Measurements from ENCODE around the gene BACE1. TPM values are rescaled to one million over a fixed set of nuclear protein-coding genes. Genes with fewer than 3 reads are reported as not detected.
"Not testable (repeated sequence)": the region's sequence is repeated elsewhere in the genome, so short reads cannot be mapped to it uniquely, and the experiment has no call there.

BACE1 gene
- 7.1 and 17.0 TPM in 2 replicates for total RNA-seq

DNA sequence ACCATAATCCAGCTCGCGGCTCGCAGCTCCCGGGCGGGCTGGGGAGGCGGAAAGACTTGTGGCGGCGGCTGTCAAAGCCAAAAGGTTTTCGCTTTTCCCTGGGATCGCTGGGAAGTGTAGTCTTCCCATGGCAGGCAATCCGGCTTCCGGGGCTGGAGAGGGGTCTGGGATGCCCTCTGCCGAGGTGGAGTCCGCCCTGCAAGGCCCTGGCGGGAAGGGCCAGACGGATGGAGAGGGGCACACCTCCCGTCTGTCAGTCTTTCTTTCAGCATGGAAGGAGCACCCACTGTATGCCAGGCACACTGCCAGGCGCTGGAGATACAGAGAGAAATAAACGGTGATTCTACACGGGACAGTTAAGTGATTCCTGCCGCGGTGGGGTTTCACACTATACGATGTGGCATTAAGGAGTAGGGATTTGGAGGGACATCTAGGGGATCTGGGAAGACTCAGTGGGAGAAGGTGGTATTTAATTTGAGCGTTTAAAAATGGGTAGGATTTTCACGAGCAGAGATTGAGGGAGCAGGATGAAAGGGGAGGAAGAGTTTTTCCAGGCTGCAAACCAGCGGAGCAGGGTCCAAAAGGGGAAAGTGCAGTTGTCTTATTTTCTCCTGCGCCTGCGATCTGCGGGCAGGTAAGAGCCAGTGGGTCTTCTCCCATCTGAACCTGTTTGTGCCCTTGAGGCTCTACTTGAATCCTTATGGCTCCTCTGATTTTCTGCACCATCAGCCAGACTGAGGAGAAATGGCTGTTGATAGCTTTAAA, at the start of gene BACE1:
TSS of gene BACE1 (minus strand) at position 60 of the 765 bp plus-strand sequence. CDS start 461 bp downstream, outside the sequence.
- DNase-seq, result peak; percentile 85

DNA sequence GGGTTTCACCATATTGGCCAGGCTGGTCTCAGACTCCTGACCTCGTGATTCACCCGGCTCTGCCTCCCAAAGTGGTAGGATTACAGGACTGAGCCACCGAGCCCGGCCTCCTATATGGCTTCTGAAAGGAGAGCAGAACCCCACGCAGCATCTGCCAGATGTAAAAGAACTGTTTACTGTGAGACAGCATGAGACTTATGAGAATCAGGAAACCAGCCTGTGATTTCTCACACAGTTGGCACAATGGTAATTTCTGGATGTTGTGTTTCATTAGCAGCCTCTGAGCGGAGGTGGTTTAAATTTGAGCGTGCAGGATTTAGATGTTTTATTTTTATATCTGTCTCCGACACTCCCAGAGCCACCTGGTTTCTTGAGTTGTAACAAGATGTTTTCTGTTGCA, 45.4 kb upstream of the BACE1 start:
- DNase-seq, result no peak

DNA sequence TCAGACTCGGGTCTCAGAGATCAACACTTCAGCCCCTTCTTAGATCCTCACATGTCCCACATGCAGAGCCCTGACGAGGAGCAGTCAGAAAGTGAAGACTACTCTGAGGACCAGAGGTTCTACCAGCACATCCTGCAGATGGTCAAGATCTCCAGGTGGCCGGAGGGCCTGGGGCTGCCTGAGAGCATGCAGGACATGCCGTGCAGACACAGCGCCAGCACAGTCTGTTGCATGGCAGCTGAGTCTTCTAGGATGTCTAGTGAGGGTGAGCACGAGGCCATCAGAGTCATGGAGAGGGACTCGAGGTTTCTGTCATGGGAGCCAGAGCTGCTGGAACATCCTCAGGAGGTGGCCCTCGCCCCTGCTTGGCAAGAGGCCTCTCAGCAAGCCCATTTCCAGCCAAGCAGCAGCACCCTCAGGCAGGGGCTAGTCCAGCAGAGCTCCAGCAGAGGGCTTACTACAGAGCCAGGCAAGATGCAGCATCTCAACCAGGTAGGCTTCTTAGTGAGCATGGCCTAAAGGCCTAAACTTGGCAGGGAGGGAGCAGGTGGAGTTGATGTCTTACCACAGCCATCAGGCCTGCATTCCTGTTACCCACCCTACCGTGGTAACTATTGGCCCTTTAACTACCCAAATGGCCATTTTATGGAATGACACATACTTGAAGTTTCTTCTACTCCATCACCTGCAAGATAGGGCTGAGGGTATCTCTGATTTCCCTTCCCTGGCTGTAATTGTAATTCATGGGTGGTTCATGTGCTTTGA, 40.3 kb upstream of the BACE1 start:
- DNase-seq, result no peak

DNA sequence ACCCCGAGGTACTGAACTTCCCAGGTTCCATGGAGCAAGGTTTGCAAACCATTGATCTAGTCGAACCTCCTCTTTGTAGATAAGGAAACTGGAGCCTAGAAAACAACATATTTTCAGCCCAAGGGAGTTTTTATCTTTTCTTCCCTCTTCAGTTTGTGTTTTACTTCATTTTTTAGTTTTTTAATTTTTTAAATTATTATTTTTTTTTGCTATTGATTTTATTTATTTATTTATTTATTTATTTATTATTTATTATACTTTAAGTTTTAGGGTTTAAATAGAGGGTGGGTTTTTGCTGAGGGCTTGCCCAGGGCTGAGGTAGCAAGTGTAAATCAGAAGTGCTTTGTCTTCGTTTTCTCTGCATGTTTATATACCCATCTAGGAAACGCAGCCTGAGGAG, 38.5 kb upstream of the BACE1 start:
- DNase-seq, result no peak

DNA sequence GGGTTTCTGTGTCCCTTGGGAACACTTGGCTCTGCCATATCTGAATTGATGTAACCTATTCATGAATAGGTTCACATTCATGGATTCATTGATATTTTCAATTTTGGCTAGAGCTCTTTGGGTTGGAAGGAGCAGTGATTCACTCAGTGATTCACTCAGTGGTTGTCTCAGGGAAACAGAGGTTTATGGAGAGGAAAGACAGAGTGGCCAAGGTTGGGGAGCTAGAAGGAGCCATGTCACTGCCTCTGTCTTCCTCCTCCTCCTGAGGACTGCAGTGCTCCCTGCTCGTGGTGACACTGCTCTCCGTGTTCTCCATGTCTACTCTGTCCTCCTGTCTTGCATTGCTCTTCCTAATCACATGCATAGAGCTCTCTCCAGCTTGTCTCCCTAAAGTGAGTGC, 29.0 kb upstream of the BACE1 start:
- DNase-seq, result no peak

DNA sequence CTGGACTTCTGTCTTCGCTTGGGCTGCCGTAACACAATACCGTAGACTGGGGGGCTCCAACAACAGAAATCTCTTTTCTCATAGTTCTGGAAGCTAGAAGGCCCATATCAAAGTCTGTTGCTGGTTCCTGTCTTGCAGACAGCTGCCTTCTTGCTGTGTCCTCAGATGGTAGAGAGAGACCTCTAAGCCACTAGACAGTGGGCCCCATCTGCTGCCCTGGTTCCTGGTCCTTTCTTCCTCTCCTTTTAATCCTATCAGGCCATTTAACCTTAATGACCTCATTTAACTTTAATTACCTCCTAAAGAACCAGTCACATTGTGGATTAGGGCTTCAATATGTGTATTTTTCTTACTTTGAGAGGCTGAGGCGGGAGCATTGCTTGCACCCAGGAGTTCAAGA, 21.0 kb upstream of the BACE1 start:
- no peak for DNase-seq

DNA sequence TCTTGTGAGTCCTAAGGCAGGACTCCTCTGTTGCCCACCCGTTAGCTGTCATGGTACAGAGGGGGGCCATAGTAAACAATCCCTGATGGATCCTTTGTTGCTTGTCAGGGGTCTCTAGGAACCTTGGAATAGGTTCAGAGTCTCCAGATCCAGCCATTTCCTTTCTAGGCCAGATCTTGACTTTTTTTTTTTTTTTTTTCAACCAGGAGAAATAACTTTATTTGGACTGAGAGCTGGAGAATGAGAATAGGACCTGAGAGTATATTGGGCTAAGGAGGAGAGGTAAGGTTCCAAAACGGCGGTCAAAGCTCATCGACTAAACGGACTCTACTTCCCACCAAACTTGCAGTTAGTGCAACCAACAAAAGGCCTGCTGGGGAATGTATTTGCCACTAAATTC, 19.3 kb upstream of the BACE1 start:
- no peak for DNase-seq

DNA sequence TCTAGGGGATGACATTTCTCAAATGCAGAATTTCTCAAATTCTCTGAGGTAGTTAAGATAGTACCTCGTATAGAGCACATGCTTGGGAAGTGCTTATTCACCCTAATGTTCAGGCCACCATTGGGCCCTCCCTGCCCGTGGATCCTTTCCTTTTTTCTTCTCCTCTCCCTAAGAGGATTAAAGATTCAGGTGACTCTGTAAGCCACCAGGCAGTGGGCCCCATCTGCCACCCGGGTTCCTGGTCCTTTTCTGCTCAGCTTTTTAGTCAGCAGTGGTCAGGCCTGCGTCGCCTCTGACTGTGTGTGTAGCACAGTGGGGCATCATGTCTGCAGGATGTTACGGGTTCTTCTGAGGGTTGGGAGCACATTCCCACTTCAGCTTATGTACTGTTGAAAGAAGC, 18.8 kb upstream of the BACE1 start:
- DNase-seq, result no peak

DNA sequence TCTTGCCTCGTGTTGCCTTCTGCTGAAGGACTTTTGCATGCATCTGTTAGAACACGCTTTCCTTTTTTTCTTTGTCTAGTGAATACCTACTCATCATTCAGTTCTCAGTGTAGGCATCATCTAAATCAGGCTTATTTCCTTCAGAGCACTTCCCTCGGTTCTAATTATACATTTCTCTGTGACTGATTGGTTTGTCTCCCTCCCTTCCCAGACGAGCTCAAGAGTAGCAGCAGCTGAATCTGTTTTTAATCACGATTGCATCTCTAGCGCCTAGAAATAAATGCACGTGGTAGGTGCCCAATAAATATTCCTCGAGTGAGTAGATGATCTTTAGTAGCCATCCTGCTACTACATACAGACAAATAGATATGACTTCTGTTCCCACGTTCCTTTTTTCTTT, 17.9 kb upstream of the BACE1 start:
- no peak for DNase-seq

DNA sequence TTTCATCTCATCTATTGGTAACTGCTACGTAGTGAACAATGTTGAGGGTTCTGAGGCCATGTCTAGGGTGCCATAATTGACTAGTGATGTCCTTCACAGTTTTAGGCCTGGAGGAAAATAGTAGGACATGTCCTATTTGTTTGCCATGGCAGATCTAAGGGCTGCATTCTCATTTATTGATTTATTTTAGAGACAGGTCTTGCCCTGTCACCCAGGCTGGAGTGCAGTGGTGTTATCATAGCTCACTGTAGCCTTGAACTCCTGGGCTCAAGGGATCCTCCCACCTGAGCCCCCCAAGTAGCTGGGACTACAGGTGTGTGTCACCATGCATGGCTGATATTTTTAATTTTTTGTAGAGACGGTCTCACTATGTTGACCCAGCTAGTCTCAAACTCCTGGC, 16.8 kb upstream of the BACE1 start:
- DNase-seq, result no peak

DNA sequence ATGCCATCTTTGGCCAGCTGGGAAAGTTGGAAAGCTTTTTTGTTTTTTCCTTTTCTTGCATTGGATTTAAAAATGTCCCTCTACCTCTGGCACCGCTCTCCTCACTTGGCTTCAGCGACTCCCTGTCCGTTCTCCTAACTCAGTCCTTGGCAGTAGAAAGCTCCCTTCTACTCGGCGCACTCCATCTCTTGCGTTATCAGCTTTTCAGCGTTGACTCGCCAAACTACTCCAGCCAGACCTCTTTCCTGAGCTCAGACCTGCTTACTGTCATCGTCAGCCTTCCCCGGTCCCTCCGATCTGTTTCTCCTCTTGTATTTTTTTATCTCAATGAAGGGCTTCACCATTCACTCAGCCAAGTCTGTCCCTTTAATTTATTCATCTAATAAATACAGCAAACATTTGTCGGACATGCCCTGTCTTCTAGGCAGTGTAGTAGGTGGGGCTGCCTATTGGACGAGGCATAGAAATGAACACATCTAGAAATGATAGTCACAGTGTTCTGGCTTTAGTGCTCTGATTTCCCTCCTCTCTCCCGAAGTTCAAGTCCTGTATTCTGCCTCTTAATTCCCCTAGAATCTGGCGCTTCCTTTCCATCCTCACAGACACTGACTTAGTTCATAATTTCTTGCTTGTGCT, 12.4 kb upstream of the BACE1 start:
- peak; percentile 55 for DNase-seq

DNA sequence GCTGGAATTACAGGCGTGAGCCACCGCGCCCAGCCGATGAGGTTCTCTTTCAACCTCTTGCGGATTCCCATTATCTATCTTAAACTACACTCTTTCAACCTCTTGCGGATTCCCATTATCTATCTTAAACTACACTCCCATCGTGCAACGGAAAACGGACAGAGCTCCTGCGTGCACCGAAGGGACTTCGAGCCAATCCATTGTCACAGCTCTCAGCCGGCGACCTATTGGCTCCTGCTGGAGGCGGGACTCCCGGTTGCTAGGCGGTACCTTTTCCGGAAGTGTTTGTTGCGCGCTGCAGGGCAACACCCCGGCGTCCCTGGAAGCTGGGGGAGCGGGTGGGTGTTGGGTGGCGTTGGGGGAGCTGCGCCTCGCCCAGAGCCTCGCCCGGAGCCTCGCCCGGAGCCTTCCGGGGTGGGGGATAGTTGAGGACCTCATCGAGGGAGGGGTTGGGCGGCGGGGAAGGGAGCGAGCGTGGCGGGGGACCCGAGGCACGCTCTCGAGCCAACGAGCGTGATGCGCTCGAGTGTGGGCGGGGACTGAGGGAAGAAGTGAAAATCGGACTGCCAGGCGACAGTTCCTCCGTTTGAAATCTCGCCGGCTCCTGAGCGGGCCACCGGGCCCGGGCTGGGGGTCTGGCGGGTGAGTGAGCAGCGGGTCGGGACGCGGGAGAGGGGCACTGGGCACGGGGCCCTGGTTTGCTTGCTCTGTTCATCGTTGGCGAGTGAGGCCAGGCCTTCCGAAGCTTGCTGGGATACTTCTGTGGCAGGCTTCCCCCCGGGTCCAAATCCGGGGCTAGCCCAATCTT, 11.7 kb upstream of the BACE1 start, which contains the start of gene CEP164:
TSS of gene CEP164 (plus strand) at position 288 of the 808 bp plus-strand sequence. CDS start 10,733 bp downstream, outside the sequence.
- DNase-seq, result peak; percentile 96

DNA sequence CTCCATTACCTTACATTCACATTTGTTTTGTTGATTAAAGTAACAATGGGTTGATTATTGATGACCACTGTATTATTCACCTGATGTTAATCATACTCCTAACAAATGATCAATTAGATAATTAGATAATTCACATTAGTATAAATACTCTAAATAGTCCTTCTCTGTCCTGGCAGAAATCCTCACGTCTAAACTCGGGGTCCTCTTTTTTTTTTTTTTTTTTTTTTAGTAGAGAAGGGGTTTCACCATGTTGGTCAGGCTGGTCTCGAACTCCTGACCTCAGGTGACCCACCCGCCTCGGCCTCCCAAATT, 11.2 kb upstream of the BACE1 start:
- DNase-seq, result not testable (repeated sequence)

DNA sequence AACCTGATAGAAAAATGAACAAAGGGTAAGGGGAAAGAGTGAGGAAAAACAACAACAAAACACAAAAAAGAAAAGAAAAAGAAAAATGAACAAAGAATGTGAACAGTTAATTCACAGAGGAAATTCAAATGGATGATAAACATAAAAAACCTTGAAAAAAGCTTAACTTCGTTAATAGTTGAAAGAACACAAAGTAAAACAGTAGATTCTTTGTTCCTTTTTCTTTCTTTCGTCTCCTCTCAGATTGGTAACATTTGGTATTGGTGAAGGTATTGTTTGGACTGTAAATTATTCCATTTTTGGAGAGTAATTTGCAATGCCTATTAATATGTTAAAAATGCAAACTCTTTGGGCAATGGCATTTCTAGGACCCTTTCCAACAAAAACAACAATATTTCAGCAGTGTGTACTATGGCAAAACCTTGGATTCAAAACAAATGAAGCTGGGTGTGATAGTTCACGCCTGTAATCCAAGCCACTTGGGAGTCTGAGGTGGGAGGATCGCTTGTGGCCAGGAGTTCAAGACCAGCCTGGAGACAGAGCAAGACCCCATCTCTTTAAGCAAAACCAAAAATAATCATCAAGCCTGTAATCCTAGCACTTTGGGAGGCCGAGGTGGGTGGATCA, 3.3 kb upstream of the BACE1 start:
- peak; percentile 49 for DNase-seq

DNA sequence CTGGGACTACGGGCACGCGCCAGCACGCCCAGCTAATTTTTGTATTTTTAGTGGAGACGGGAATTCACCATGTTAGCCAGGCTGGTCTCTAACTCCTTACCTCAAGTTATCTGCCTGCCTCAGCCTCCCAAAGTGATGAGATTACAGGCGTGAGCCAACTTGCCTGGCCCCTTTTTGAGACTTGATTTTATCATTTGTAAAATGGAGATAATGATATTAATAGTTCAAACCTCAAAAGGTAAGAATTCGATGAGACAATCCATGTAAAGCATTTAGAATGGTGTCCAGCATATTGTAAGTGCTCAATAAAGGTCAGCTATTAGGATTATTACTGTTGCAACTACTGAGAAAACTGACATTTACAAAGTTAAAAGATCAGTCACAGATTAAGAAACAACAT, 2.7 kb upstream of the BACE1 start:
- no peak for DNase-seq

DNA sequence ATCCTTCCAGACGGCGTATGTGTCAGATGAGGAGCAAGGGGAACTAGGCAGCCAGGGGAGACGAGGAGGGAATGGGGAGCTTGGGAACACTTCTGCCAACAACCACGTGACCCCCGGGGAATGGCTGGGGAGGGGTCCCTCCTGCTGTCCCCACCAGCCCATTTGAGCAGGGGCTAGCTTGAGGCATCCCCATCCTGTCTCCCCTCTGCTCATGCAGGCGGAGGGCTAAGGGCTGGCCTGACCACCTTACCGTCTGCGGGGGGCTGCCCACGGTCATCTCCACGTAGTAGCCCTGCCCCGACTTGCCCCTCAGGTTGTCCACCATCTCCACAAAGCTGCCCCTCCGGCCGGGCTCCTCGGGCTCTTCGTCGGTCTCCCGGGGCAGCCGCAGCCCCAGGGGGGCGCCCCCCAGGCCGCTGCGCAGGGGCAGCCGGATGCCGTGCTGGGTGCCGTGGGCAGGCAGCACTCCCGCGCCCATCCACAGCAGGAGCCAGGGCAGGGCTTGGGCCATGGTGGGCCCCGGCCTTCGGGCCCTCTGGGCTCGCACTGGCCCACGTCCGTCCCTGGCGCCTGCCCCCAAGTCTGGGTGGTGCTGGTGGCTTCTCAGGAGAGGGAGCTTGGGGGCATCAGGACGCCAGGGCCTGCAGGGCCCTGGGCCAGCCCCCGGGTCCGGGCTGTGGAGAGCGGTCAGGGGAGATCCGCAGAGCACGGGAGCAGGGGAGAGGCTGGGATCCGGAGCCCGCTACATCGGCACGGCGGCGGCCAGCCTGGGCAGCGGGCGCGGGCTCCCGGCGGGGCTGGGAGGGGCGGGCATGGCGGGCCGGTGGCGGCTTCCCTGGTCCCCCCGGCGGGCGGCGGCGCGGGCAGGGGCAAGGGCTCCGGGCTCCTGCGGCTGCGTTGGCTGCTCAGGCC, 515 bp downstream of the BACE1 start:
- DNase-seq, result peak; percentile 27

DNA sequence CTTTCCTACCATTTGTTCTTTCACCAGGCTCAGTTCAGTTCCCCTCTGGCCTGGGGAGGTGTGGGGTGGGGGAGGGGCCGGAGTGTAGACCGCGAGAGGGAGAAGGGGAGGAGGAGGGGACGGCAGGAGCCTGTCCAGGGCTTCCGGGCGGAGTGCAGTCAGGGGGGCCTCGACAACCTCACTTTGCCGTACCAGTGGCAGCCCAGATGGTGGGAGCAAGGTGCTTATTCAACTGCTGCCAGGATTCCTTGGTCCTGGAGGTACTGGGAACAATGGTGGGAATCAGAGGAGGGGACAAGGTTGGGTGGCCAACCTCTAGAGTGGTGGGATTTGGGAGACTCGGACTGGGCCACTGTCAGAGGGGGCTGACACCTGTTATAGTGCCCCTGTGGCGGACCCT, 1.2 kb downstream of the BACE1 start:
- DNase-seq, result no peak

DNA sequence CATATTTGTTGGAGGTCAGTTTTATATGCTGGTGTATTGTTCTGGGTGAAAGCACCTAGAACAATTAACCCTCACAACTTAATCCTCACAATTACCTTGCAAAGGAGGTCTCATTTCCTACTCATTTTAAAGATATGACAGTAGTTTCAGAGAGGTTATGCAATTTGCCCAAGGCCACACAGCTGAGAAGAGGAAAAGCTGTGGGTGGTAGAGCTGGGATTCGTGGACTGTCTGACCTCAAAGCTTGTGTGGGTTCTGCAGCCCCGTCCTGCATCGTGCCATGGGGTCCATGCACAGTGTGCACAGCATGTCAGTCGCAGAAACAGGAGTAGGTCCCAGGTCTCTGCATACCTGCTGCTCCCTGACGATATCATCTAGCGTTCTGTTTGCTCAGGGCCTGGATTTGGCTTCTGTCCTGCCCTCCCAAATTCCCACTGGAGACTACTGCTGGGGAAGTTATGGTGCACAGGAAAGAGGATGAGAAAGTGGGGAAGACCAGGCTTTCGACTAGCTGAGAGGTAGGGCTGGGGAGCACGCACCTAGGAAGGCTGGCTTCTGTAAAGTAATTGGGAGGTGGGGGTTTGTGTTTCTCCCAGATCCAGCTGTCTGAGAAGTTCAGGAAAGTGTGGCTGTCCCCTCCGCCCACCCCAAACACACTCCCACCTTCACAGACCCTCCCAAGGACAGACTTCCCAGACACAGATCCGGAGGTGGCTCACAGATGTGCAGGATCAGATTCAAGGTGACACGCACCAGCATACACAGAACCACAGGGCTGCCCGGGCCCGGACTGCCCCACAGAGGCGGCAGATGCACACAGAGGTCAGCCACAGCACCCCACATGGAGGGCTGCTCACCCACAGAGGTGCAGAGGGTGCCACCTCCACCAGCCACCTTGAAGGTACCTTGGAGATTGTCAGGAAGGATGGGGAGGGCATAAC, 2.0 kb downstream of the BACE1 start:
- no peak for DNase-seq

DNA sequence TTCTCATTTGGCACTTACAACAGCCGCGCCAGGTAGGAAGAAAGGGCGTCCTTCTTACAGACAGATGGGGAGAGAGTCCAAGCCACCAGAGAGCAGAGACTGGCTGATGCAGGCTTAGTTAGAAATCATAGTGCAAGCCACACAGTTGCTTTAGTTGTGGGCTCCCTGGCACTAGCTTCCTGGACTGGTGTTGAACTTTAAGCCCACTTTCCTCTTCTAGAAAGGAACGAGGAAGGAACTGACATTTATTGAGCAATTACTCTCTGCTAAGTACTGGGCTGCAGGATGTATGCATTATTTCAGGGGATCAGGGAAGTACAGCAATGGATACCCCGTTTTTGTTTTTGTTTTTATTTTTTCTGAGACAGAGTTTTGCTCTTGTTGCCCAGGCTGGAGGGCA, 3.0 kb downstream of the BACE1 start:
- no peak for DNase-seq

DNA sequence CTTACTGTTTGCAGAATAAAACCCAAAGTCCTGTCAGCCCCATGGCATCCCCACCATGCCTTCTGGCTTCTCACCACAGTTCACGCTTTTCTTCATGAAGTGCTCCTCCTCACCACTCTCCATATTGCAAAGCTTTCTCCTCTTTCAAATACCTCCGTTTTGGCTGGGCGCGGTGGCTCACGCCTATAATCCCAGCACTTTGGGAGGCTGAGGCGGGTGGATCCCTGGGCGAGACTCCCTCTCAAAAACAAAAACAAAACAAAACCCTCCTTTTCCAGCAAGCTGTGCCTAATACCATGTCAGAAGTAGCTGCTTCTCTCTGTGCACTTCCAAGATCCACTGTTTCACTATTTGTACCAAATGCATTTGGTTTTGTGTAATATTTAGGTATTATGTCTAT, 6.7 kb downstream of the BACE1 start:
- no peak for DNase-seq
